Mesothelial cell of epicardium (in vitro differentiated cells): ENCODE measurements around the gene DMRTB1. TPM values are rescaled to one million over a fixed set of nuclear protein-coding genes. Genes with fewer than 3 reads are reported as not detected.

Source experiments
- DNase-seq, 2 experiments: peaks; one replicate each; pipeline ENCODE4 v3.0.0; 2021; ENCODE audit warnings: low spot score in 2 of 2; ENCODE audit not compliant: unreplicated experiment in 2 of 2
- H3K27ac Mint-ChIP-seq: 2 replicates; pipeline ENCODE4 v1.8.0; 2021; ENCODE audit warnings: mixed read lengths
- H3K27me3 Mint-ChIP-seq: 2 replicates; pipeline ENCODE4 v1.8.0; 2021; ENCODE audit warnings: low read depth, mixed read lengths
- H3K36me3 Mint-ChIP-seq: 2 replicates; pipeline ENCODE4 v1.8.0; 2021; ENCODE audit warnings: mixed read lengths
- H3K4me1 Mint-ChIP-seq: 2 replicates; pipeline ENCODE4 v1.8.0; 2021; ENCODE audit warnings: mixed read lengths
- H3K4me3 Mint-ChIP-seq: 2 replicates; pipeline ENCODE4 v1.8.0; 2021; ENCODE audit warnings: mild to moderate bottlenecking, moderate library complexity, mixed read lengths
- H3K9me3 Mint-ChIP-seq: 2 replicates; pipeline ENCODE4 v1.8.0; 2021; ENCODE audit warnings: mixed read lengths
- total RNA-seq: library from RNA; stranded (reverse); gene quantifications from 3 replicates; pipeline ENCODE4 v1.2.1, GENCODE V29; 2021
- TF ChIP-seq, protein P1 (sequence below): fragments of 200-600 bp; sonication (generic); IDR thresholded peaks from one replicate; pipeline ENCODE4 v1.5.0; 2021; ENCODE audit warnings: antibody characterized with exemption; ENCODE audit not compliant: unreplicated experiment

The DMRTB1 gene
- total RNA-seq, 1 donor from 2014 or later: not detected

DNA sequence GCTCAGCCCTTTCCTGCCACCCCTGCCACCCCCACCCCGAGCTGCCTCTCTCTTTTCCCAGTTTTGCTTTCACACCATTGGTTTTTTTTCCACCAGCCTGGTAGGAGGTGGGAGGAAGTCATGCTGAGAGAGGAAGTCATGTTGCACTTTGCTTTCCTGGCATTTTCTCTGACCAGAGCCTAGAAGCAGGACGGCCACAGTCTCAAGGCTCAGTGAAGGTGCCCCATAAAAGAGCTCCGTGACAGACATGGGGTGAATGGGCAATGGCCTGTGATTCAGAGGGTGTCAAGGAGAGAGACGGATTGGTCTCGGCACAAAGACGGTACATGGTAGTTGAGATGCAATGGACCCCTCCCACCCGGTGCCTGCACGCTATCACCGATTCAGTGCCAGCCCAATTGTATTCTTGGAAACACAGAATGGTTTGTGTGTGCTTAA is 42.1 kb upstream of the DMRTB1 start:
- Mint-ChIP-seq H3K9me3 (peaks cover 10% of the 10 kb centered on the region), H3K4me3 (no peak overlapping the region), H3K27ac (no peak overlapping the region), H3K4me1 (peaks cover 9% of the 10 kb centered on the region), H3K27me3 (peaks cover 12% of the 10 kb centered on the region), H3K36me3 (no peaks in the 10 kb centered on the region)
- TF ChIP-seq, protein P1, sequence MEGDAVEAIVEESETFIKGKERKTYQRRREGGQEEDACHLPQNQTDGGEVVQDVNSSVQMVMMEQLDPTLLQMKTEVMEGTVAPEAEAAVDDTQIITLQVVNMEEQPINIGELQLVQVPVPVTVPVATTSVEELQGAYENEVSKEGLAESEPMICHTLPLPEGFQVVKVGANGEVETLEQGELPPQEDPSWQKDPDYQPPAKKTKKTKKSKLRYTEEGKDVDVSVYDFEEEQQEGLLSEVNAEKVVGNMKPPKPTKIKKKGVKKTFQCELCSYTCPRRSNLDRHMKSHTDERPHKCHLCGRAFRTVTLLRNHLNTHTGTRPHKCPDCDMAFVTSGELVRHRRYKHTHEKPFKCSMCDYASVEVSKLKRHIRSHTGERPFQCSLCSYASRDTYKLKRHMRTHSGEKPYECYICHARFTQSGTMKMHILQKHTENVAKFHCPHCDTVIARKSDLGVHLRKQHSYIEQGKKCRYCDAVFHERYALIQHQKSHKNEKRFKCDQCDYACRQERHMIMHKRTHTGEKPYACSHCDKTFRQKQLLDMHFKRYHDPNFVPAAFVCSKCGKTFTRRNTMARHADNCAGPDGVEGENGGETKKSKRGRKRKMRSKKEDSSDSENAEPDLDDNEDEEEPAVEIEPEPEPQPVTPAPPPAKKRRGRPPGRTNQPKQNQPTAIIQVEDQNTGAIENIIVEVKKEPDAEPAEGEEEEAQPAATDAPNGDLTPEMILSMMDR: no peak
- DNase-seq: no peak

DNA sequence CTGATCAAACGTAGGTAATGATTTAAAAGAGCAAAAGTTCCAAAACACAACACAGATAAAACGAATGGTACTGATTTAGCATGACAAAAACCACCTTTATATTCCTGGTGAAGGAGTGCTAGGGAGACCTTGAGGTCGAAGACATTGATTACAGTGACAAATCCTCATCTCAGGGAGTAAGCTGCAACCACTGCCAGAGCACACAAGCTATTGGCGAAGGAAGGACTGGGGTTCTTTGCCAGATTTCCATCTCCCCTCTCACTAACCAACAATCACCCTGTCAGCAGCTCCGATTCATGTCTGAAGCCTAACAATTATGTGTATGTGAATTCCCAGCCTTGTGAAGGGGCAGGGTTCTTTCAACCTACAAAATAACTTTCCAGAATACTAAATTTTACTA is 40.2 kb upstream of the DMRTB1 start:
- no peak overlapping the region for H3K27ac Mint-ChIP-seq
- TF ChIP-seq, protein P1: no peak
- peaks cover 9% of the 10 kb centered on the region for H3K4me1 Mint-ChIP-seq
- H3K4me3 Mint-ChIP-seq: no peak overlapping the region
- no peaks in the 10 kb centered on the region for H3K36me3 Mint-ChIP-seq
- peaks cover 10% of the 10 kb centered on the region for H3K9me3 Mint-ChIP-seq
- DNase-seq: no peak
- H3K27me3 Mint-ChIP-seq: peaks cover 12% of the 10 kb centered on the region

DNA sequence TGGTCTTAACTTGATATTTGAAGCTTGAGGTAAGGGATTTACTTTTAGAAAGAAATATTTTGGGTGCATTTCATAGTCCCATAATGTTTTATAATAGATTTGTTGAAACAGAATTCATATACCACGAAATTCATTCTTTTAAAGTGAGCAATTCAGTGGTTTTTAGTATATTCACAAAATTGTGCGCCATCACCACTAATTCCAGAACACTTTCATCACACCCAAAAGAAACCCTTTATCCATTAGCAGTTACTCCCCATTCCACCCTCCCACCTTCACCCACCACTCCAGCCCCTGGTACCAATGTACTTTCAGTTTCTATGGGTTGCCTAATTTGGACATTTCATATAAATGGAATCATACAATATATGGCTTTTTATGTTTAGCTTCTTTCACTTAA is 38.9 kb upstream of the DMRTB1 start:
- Mint-ChIP-seq H3K4me3 (no peak overlapping the region), H3K36me3 (no peaks in the 10 kb centered on the region), H3K4me1 (peaks cover 9% of the 10 kb centered on the region), H3K27ac (no peak overlapping the region), H3K27me3 (peaks cover 13% of the 10 kb centered on the region), H3K9me3 (peaks cover 10% of the 10 kb centered on the region)
- TF ChIP-seq, protein P1: no peak
- no peak for DNase-seq

DNA sequence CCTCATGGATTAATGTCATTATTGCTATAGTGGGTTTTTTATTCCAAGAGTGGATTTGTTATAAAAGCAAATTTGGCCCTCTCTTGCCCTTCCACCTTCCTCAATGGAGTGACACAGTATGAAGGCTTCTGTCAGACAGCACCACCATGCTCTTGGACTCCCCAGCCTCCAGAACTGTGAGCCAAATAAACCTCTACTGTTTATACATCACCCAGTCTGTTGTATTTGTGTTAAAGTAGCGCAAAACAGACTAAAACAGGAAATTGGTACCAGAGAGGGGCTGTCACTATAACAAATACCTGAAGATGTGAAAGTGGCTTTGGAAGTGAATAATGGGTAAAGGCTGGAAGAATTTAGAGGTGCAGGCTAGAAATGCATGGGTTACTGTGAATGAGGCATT is 38.0 kb upstream of the DMRTB1 start:
- peaks cover 9% of the 10 kb centered on the region for H3K4me1 Mint-ChIP-seq
- H3K36me3 Mint-ChIP-seq: no peaks in the 10 kb centered on the region
- H3K27me3 Mint-ChIP-seq: peaks cover 17% of the 10 kb centered on the region
- TF ChIP-seq, protein P1: no peak
- peaks cover 10% of the 10 kb centered on the region for H3K9me3 Mint-ChIP-seq
- no peak overlapping the region for H3K4me3 Mint-ChIP-seq
- H3K27ac Mint-ChIP-seq: no peak overlapping the region
- DNase-seq: no peak

DNA sequence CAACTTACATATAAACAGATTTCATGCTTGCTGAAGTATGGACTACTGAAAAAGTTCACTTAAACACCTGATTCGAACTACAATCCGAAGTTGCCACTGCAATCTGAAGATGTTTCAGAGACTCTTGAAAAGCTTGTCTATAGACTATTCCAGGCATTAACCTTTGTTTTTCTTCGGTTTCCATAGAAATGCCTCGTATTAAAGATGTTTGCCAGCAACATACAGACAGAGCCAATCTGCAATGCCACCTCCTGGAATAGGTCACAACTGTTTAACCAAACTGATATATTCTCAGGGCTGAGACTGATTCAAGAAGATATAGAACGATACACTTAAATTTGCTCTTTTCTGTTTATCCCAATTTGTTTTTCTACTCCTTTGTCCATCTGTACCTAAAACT is 28.9 kb upstream of the DMRTB1 start:
- Mint-ChIP-seq H3K27me3 (peaks cover 19% of the 10 kb centered on the region), H3K9me3 (peaks cover 9% of the 10 kb centered on the region), H3K4me3 (no peak overlapping the region), H3K36me3 (no peaks in the 10 kb centered on the region), H3K4me1 (peaks cover 5% of the 10 kb centered on the region), H3K27ac (no peak overlapping the region)
- TF ChIP-seq, protein P1: no peak
- DNase-seq: no peak

DNA sequence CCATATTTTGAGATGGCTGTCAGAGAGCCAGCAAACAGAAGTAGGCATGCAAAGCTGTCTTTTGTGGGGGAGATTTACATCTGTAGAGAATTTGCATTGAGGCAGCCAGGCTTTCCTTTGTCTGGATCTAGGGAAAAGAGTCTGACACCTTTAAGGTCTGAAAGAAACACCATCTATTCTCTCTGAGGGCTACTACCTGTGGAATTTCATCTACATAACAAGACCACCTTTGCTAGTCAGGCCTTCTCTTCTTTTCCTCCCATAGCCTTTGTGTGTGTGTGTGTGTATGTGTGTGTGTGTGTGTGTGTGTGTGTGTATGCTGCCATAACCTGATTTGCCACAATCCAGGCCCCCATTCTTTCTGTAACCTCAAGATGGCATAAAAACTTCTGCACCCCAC is 28.4 kb upstream of the DMRTB1 start:
- H3K36me3 Mint-ChIP-seq: no peaks in the 10 kb centered on the region

More for the DNA sequence above, 28.4 kb upstream of the DMRTB1 start:
- Mint-ChIP-seq H3K9me3 (peaks cover 9% of the 10 kb centered on the region), H3K27me3 (peaks cover 14% of the 10 kb centered on the region), H3K27ac (no peak overlapping the region), H3K4me3 (no peak overlapping the region), H3K4me1 (peaks cover 5% of the 10 kb centered on the region)
- TF ChIP-seq, protein P1: no peak
- no peak for DNase-seq
